ENCODE measurements around the gene MUCL3.
"Not testable (repeated sequence)": the region's sequence is repeated elsewhere in the genome, so short reads cannot be mapped to it uniquely, and the experiment has no call there.

MUCL3 gene

GRCh38 chr6:30942338-30943060, 1.7 kb downstream of the MUCL3 start:
- no peak for DNase-seq

- DNase-seq, result no peak
Observed at GRCh38 chr6:30944051-30944450, 3.3 kb downstream of the MUCL3 start.

- DNase-seq, result no peak
Observed at GRCh38 chr6:30945281-30945680, 4.5 kb downstream of the MUCL3 start.

- DNase-seq, result no peak
Observed at GRCh38 chr6:30947231-30947630, 6.5 kb downstream of the MUCL3 start.

- DNase-seq, result no peak
Observed at GRCh38 chr6:30948811-30949210, 8.0 kb downstream of the MUCL3 start.

GRCh38 chr6:30951907-30952469, 11.2 kb downstream of the MUCL3 start:
- DNase-seq, result no peak

GRCh38 chr6:30954631-30955366, 14.0 kb downstream of the MUCL3 start:
- DNase-seq, result no peak

- DNase-seq, result peak; percentile 73 to 76
Observed at GRCh38 chr6:30955367-30956042, 14.7 kb downstream of the MUCL3 start.

- DNase-seq, result no peak
Observed at GRCh38 chr6:30957716-30958115, 16.9 kb downstream of the MUCL3 start.

GRCh38 chr6:30960907-30961673, 20.3 kb downstream of the MUCL3 start:
- no peak for DNase-seq

- DNase-seq, result no peak
Observed at GRCh38 chr6:30962716-30963115, 21.9 kb downstream of the MUCL3 start.

- DNase-seq, result no peak
Observed at GRCh38 chr6:30963641-30964040, 22.9 kb downstream of the MUCL3 start.

GRCh38 chr6:30964075-30964474, 23.3 kb downstream of the MUCL3 start:
- DNase-seq, result no peak

- DNase-seq, result no peak
Observed at GRCh38 chr6:30965140-30965601, 24.4 kb downstream of the MUCL3 start.

- DNase-seq, result no peak
Observed at GRCh38 chr6:30966154-30966553, 25.4 kb downstream of the MUCL3 start.

- not testable (repeated sequence) for DNase-seq
Observed at GRCh38 chr6:30969171-30969570, 28.4 kb downstream of the MUCL3 start.

GRCh38 chr6:30970946-30971345, 30.2 kb downstream of the MUCL3 start:
- no peak for DNase-seq

- no peak for DNase-seq
Observed at GRCh38 chr6:30972816-30973215, 32.0 kb downstream of the MUCL3 start.

GRCh38 chr6:30974490-30975252, 33.9 kb downstream of the MUCL3 start:
- no peak for DNase-seq

- DNase-seq, result no peak
Observed at GRCh38 chr6:30979141-30979540, 38.4 kb downstream of the MUCL3 start.

GRCh38 chr6:30979690-30980089, 38.9 kb downstream of the MUCL3 start:
- no peak for DNase-seq

Measured in stimulated activated CD4-positive, alpha-beta T cell treated with anti-CD3 and anti-CD28 coated beads, Interleukin-4, amount 100 ng/mL, for 4 hours (primary cell).